Upper lobe of left lung (tissue), 6 donors: ENCODE results near the gene TCEANC2. TPM values are rescaled to one million over a fixed set of nuclear protein-coding genes. Genes with fewer than 3 reads are reported as not detected.

Experiments
- ATAC-seq, 2 donors: fragments of 200-7000 bp; cut with Tn5 transposase; one replicate each; pipeline ENCODE4 v1.9.1; 2022; ENCODE audit warnings: mild to moderate bottlenecking in 2 of 2, moderate library complexity in 2 of 2; ENCODE audit not compliant: low FRiP score in 2 of 2
- DNase-seq, 2 donors: peaks; one replicate each; pipeline ENCODE4 v3.0.0-alpha.2; 2019 to 2020
- H3K27ac ChIP-seq, 4 donors: fragments of 200-600 bp; sonication (generic); one replicate each; pipeline ENCODE4 v1.5.1; 2016 to 2019
- H3K27me3 ChIP-seq, 4 donors: fragments of 200-600 bp; sonication (generic); one replicate each; pipeline ENCODE4 v1.5.1; 2017 to 2019
- H3K36me3 ChIP-seq, 4 donors: fragments of 200-600 bp; sonication (generic); one replicate each; pipeline ENCODE4 v1.5.1; 2016 to 2019
- H3K4me1 ChIP-seq, 4 donors: fragments of 200-600 bp; sonication (generic); one replicate each; pipeline ENCODE4 v1.5.1; 2018 to 2019
- H3K4me3 ChIP-seq, 4 donors: fragments of 200-600 bp; sonication (generic); one replicate each; pipeline ENCODE4 v1.5.1; 2017 to 2019; ENCODE audit warnings: mild to moderate bottlenecking in 2 of 4, moderate library complexity in 1 of 4
- H3K9me3 ChIP-seq, 4 donors: fragments of 200-600 bp; sonication (generic); one replicate each; pipeline ENCODE4 v1.5.1; 2018 to 2019
- CTCF ChIP-seq, 6 experiments: fragments of 450-650 bp in 4 of 6; fragments of 200-600 bp in 2 of 6; sonication (generic) in 2 of 6; IDR thresholded peaks; one replicate each; pipeline ENCODE4 v1.5.1; 2016 to 2019; ENCODE audit warnings: antibody characterized with exemption in 6 of 6
- EP300 ChIP-seq, 4 donors: sonication (generic); formaldehyde crosslinking; IDR thresholded peaks; one replicate each; pipeline ENCODE4 v1.5.1; 2017; ENCODE audit warnings: antibody characterized with exemption in 4 of 4, control low read depth in 2 of 4
- POLR2A ChIP-seq, 4 donors: fragments of 450-650 bp; IDR thresholded peaks; one replicate each; pipeline ENCODE4 v1.5.1; 2016 to 2017; ENCODE audit warnings: antibody characterized with exemption in 4 of 4, mild to moderate bottlenecking in 2 of 4
- POLR2AphosphoS5 ChIP-seq, 2 donors: sonication (generic); formaldehyde crosslinking; IDR thresholded peaks; one replicate each; pipeline ENCODE4 v1.5.1; 2017; ENCODE audit warnings: antibody characterized with exemption in 2 of 2
- WGBS, 2 donors: methylation state at CpG; one replicate each; pipeline ENCODE4 v1.1.5; 2017 to 2018; 5-methylcytosine and 5-hydroxymethylcytosine counted together
- total RNA-seq, 6 donors: library from RNA; depleted of rRNA in 4 of 6; stranded (reverse); fragments of >200 nt in 4 of 6; gene quantifications; one replicate each; pipeline versions ENCODE4 v1.1.0 to v1.2.1, GENCODE V29; 2016 to 2021
- donor health status: DM: no; HTN: no; CAD: no; lungs with moderate emphysema.
- donor health status: DM: no; HTN: yes; CAD: no; lungs with severe emphysema.

Gene TCEANC2
- total RNA-seq, 6 donors from 2014 or later = 2.0 to 11.5 (median 4.6) TPM

- WGBS, 2 donors = 73 to 75% methylated on average over 1 of the region's 1 CpG
- no peak for DNase-seq
- H3K9me3 ChIP-seq = no peaks in the 10 kb centered on the region
- no peak overlapping the region for H3K27ac ChIP-seq
- H3K36me3 ChIP-seq = no peaks in the 10 kb centered on the region
- no peak overlapping the region for H3K4me3 ChIP-seq
- ATAC-seq = peak in 1 of 2 donors; percentile 37
- no peaks in the 10 kb centered on the region for H3K27me3 ChIP-seq
- H3K4me1 ChIP-seq = peaks cover 0 to 12% (median 8%) of the 10 kb centered on the region in 4 donors
- TF ChIP-seq CTCF (IDR thresholded peaks at IDR 0.05) (no peak), POLR2AphosphoS5 (IDR thresholded peaks at IDR 0.05) (no peak), EP300 (IDR thresholded peaks at IDR 0.05) (no peak), POLR2A (IDR thresholded peaks at IDR 0.05) (no peak)
These were observed 16.4 kb downstream of the TCEANC2 start for GRCh38 chr1:54069791-54070170.

GRCh38 chr1:54070171-54070837 lies 16.9 kb downstream of the TCEANC2 start:
- DNase-seq (no peak), ATAC-seq (peak; percentile 75 to 77)
- H3K4me3 ChIP-seq = no peak overlapping the region
- peaks cover 0 to 12% (median 8%) of the 10 kb centered on the region in 4 donors for H3K4me1 ChIP-seq
- WGBS, 2 donors = 6 to 11% methylated on average over 2 of the region's 2 CpGs
- H3K27ac ChIP-seq = no peak overlapping the region
- TF ChIP-seq POLR2AphosphoS5 (IDR thresholded peaks at IDR 0.05) (no peak), CTCF (IDR thresholded peaks at IDR 0.05) (peak; percentile 39 to 76 (median 65))
- no peaks in the 10 kb centered on the region for H3K36me3 ChIP-seq
- H3K9me3 ChIP-seq = no peaks in the 10 kb centered on the region
- no peaks in the 10 kb centered on the region for H3K27me3 ChIP-seq

DNA sequence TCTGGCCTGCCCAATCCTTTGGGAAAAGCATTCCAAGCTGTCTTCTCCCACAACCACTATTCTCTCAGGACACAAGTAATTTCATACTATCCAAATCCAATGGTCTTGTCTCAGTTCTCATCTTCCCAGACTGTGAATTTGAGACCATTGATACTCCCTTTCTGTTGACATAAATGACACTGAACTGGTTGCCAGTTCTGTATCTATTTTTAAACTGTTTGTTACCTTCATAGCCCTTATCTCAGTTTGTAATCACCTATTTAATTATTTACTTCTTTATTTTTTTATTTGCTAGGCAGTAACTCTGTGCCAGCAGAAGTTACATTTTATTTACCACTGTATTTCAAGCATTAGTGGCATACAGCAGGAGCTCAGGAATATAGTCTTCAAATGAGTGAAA lies 24.0 kb downstream of the TCEANC2 start:
- Histone ChIP-seq H3K27ac (no peak overlapping the region), H3K9me3 (no peaks in the 10 kb centered on the region), H3K4me3 (no peak overlapping the region), H3K27me3 (no peaks in the 10 kb centered on the region), H3K36me3 (no peaks in the 10 kb centered on the region), H3K4me1 (peaks cover 0 to 7% (median 7%) of the 10 kb centered on the region in 4 donors)
- ATAC-seq (no peak), DNase-seq (no peak)
- TF ChIP-seq EP300 (IDR thresholded peaks at IDR 0.05) (no peak), POLR2A (IDR thresholded peaks at IDR 0.05) (no peak), CTCF (IDR thresholded peaks at IDR 0.05) (no peak), POLR2AphosphoS5 (IDR thresholded peaks at IDR 0.05) (no peak)

GRCh38 chr1:54080598-54081049 lies 27.2 kb downstream of the TCEANC2 start:
- H3K36me3 ChIP-seq = no peaks in the 10 kb centered on the region
- no peak overlapping the region for H3K27ac ChIP-seq
- 74 to 80% methylated on average over 2 of the region's 2 CpGs for WGBS, 2 donors
- DNase-seq = no peak
- no peak for ATAC-seq
- peaks cover 0 to 7% (median 7%) of the 10 kb centered on the region in 4 donors for H3K4me1 ChIP-seq
- no peak overlapping the region for H3K4me3 ChIP-seq
- H3K9me3 ChIP-seq = no peaks in the 10 kb centered on the region
- no peaks in the 10 kb centered on the region for H3K27me3 ChIP-seq
- TF ChIP-seq POLR2A (IDR thresholded peaks at IDR 0.05) = no peak
- TF ChIP-seq CTCF (IDR thresholded peaks at IDR 0.05) = no peak
- no peak for TF ChIP-seq POLR2AphosphoS5 (IDR thresholded peaks at IDR 0.05)
- TF ChIP-seq EP300 (IDR thresholded peaks at IDR 0.05) = no peak
